ENCODE measurements around the gene GSE1. TPM values are rescaled to one million over a fixed set of nuclear protein-coding genes. Genes with fewer than 3 reads are reported as not detected.

GSE1 gene
- 51.5 and 62.6 TPM in 2 replicates for polyA plus RNA-seq (2014; cell fraction: cytosol; rRNA removed)
- 114 and 225 TPM in 2 replicates for polyA plus RNA-seq (2014; cell fraction: nucleus; rRNA removed)

DNA sequence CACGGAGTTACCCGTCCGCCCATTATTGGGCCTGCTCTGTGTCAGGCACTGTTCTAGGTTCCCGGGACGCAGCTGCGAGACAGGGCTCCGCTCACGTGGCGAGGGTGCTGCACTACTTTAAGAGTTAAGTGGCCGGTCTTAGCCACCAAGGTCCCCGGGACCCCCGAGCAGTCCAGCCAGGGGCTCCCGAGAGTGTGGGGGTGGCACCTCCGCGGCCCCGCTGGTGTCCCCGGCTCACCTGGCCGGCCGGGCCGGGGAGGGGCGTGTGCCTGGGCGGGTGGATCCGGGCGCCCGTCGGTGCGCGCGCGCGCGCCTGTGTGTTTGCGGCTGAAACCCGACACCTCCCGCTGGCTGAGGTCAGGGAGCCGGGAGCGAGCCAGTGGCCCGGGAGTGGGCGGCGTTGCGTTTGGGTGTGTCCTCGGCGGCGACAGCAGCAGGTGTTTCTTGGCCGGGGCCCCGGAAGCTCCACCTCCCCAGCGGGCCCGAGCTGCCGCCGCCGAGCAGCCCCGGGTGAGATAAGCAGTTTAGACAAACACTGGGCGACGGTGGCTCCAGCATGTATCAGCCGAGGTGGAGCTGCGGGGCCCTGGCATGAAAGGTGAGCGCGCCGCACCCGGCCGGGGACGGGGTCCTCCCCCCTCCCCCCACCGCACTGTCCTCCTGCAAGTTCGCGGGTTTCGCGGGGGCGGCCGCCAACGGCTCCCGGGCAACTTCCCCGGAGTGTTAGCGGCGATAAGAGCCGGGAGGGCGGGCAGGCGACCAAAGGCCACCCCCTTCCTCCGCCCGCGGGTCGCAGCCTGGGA is at the start of gene GSE1:
GSE1 (plus strand) TSS at position 522 of the 803 bp plus-strand sequence; CDS start at position 592, 70 bp downstream.
- DNase-seq (ENCODE audit: low spot score): peak; percentile 96

DNA sequence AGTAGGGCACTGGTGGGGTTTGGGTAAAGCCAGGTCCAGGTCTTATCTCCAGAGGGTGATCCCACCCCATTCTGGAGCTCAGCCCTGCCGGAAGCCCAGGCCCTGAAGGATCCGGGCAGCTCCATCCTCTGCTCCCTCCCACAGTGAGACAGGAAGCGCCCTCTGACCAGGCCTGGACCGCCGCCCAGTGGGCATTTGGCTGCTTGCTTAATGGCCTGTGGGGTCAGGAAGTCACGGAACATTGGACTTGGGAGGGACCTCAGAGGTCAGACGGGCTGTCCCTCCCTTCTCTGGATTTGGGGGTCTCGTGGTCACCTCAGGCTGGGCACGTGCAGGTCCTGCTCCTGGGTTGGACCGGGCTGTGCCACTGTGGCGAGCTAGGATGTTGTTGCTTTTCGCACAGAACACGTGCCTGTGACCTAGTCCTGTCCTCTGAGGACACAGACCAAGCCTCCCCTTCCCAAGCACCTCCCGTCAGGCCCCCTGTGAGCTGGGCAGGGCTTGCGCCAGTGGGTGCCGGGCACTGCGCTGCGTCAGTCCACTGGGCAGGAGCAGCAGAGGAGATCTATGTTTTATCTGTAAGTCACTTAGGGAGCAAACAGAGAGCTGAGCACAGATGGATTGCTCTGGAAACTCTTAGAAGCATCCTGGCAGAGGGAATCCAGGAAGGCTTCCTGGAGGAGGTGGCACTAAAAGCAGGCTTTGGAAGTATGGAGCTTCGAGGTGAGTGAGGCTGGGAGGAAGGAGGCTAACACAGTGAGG is 49.4 kb upstream of the GSE1 start:
- no peak for DNase-seq (ENCODE audit: low spot score)

DNA sequence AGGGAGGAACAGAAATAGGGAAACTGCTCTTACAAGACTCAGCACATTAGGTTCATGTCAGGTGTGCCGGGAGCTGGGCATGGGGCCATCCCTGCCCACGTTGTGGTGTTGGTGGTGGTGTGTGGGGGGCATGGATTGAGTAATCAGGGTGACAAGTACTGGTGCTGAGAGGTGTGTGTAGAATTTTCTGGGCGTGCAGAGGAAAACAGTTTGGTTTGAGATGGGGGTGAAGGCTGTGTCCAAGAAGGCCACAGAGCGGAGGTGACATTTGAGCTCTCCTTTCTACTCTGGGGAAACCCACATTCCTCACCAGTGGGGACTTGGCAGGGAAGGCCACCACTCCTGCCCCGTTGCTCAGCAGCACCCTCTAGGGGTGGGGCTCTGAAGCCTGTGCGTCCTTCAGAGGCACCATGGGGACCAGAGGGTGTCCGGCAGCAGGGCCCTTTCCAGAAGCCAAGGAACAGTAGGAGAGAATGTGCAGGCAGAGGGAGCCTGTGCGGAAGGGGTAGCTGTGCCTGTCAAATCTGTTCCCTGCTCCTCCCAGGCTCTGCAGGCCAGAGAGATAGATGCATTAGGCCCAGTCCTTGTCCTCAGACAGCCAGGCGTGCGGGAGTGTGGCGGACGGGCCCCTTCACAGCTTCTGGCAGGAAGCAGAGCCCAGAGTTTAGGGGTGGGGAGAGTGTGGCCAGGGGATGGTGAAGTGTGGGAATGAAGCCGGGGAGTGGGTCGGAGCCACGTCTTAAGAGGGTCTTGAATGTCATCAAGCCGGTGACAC is 48.7 kb upstream of the GSE1 start:
- no peak for DNase-seq (ENCODE audit: low spot score)

DNA sequence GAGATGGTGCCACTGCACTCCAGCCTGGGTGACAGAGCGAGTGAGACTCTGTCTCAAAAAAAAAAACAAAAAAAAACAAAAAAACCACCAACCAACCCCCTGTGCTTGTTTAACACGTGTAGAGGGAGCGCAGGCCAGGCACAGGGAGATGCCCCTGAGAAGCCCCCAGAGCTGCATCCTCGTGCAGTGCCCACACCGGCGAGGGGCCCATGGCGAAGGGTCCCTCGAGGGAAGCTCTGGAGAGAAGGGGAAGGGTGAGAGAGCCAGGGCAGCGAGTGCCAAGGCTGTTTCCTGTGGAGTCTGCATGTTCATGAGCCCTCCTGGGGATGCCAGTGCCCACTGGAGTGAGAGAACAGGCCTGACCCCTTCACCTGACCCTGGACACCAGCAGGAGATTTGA is 47.8 kb upstream of the GSE1 start:
- DNase-seq (ENCODE audit: low spot score): no peak

- no peak for DNase-seq (ENCODE audit: low spot score)
These were observed 47.2 kb upstream of the GSE1 start for GRCh38 chr16:85565801-85566526.

DNA sequence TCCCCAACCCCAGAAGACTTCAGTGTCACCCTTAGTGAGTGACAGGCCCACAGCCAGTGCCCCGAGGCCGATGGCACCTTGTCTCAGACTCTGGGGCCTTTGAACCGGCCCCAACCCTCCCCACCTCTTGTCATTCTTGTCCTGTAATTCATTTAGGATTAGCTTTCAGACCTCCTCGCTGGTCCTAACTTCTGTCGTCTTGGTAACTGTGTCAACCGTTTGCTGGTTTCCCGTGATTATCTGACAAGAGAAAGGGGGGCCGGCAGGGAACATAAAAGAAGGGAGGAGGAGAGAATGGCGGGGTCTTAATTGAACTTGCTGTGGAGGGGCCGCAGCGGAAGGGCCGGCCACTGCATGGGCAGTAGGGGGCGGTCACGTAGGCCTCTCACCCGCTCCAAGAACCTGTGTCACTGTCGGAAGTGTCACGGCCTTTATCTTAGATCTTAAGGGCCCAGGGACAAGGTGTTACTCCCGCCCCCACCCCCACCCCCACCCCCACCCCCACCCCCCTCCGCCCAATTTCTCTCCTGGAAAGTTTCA is 46.5 kb upstream of the GSE1 start:
- no peak for DNase-seq (ENCODE audit: low spot score)

DNA sequence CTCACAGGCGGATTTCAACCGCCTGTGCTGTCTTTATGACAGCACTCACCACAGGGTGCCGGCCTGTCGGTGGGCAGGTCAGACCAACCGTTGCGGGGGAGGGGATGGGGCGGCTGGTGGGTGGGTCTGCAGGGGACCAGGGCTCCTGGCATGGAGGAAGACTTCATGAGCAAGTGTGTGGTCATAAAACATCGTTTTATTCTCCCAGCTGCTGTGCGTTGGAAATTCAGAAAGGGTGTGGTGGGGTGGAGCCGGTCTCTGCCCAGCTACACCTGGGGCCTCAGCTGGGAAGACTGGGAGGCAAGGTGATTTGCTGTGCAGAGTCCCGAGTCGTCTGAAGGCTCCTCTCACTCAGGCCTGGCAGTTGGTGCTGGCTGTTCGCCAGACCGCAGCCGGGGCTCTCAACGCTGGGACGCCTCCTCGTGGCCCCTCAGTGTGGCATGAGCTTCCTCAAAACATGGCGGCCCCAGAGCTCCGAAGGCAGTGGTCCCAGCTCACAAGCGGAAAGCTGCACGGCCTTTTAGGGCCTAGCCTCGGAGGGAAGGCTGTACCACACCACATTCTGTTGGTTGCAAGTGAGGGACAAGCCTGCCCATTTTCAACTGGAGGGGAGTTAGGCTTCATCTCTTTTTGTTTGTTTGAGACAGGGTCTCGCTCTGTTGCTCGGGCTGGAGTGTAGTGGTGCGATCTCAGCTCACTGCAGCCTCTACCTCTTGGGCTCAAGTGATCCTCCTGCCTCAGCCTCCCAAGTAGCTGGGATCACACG is 45.8 kb upstream of the GSE1 start:
- no peak for DNase-seq (ENCODE audit: low spot score)

GRCh38 chr16:85567935-85568334 is 45.2 kb upstream of the GSE1 start:
- DNase-seq (ENCODE audit: low spot score): no peak

DNA sequence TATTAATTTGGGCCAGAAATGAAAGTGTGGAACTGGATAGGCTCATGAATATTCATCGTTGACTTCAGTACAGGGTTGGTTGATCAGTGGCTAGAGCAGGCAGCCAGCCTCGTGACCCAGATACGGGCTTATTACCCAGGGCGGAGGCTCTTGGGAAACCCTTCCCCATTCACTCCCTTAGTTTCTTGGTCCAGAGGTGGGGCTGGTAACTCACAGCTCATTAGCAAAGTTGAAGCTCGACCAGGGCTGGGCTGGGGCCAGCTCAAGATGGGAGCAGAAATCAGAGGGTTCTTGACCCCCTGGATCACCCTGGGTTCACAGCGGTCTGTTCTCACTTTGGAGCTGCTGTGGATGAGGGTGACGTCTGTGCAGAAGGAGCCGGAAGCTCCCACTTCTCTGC is 44.6 kb upstream of the GSE1 start:
- DNase-seq (ENCODE audit: low spot score): no peak

GRCh38 chr16:85569039-85569614 is 44.0 kb upstream of the GSE1 start:
- DNase-seq (ENCODE audit: low spot score): no peak

DNA sequence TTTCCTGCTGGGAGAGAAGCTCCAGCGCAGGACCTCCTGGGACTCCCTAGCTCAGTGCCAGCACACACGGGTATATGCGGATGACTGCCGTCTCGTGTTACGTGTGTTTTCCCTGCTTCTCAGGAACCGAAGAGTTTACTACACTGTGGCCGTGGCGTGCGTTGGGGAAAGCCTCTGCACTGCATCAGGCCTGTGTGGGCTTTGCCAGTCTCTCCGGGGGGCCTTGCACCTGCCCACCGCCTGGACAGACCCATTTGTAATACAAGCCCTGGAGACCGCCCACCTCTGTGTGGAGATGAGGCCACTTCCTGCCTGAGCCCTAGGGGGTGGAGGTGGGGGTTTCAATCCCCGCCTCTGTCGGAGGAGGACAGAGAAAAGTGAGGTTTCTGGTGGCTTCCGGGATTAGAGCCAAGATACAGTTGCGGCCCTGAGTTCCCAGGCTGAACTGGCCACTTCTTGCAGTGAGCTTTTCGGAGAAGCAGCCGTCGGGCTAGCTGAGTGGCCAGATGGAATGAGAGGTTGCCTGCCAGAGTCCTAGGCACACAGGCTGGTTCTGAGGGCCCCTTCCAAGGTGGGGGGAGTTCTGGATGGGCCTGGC is 43.4 kb upstream of the GSE1 start:
- no peak for DNase-seq (ENCODE audit: low spot score)

GRCh38 chr16:85570213-85570734 is 42.8 kb upstream of the GSE1 start:
- DNase-seq (ENCODE audit: low spot score): no peak

DNA sequence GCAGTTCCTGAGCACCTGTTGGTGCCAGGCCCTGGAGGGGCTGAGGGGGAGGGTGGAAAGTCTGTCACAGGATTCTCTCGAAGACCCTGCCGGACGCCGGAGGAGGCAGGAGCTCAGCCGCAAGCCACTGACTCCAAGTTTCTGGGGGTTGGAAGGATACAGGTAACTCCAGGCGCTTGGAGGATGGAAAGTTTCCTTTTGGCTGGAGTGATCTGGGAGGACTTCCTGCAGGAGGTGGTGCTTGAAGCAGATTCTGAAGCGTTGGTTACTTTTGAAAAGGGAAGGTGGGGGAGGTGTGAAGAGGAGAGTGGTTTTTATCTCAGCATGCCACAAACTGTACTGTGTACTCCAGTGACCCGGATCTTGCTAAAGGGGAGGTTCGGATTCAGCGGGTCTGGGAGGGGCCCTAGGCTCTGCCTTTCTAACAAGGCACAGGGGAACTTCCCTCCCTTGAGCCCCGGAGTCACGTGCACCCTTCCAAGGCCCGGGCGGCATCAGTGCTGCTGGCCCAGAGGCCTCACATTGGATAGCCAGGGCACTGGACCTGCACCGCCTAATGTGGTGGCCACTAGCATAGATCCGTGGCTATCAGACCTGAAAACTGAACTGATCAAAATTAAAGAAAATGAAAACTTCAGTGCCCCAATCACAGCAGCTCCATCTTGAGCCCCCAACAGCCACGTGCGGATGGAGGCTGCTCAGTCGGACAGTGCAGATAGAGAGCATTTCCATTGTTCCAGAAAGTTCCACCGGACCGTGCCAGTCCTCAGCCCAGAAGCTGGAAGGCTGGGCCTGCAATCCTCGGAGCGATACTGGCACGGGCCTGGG is 42.2 kb upstream of the GSE1 start:
- DNase-seq (ENCODE audit: low spot score): no peak

- no peak for DNase-seq (ENCODE audit: low spot score)
These were observed 41.6 kb upstream of the GSE1 start for GRCh38 chr16:85571563-85571812.

GRCh38 chr16:85571813-85572619 is 41.1 kb upstream of the GSE1 start:
- no peak for DNase-seq (ENCODE audit: low spot score)

DNA sequence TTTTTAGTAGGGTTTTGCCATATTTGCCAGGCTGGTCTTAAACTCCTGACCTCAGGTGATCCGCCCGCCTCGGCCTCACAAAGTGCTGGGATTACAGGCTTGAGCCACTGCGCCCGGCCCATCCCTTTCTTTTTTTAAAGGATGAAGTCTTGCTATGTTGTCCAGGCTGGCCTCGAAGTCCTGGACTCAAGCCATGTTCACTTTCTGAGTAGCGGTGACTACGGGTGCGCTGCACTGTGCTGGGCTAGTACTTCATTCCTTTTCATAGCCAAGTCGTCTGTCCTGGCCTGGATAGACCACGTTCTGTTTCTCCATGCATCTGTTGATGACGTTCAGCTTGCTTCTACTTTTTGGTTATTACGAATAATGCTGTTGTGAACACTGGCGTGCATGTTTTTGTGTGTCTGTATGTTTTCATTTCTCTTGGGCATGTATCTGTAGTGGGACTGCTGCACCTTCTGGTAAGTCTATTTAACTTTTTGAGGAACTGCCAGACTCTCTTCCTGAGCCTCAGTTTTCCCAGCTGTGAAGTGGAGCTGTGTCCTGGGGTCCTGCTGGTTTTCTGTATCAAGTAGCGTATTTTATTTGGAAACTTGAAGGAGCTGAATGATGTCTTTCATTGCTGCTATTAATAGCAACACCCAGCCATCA is 40.0 kb upstream of the GSE1 start:
- no peak for DNase-seq (ENCODE audit: low spot score)

All from SK-N-DZ (cell line).